HUES64 (cell line): ENCODE measurements around the gene TF.

Source experiments
- H3K27ac ChIP-seq: 2 replicates; pipeline ENCODE4 v1.7.0; 2013; ENCODE audit warnings: low read depth, low read length, inconsistent platforms
- H3K27me3 ChIP-seq: 2 replicates; pipeline ENCODE4 v1.6.1; 2013; ENCODE audit warnings: mild to moderate bottlenecking, low read length; ENCODE audit not compliant: insufficient read depth
- H3K36me3 ChIP-seq: 2 replicates; pipeline ENCODE4 v1.6.1; 2013; ENCODE audit warnings: mild to moderate bottlenecking, low read length; ENCODE audit not compliant: insufficient read depth
- H3K4me1 ChIP-seq: 2 replicates; pipeline ENCODE4 v1.6.1; 2013; ENCODE audit warnings: mild to moderate bottlenecking, low read length, moderate library complexity; ENCODE audit not compliant: insufficient read depth
- H3K4me3 ChIP-seq: 2 replicates; pipeline ENCODE4 v1.5.1; 2013; ENCODE audit warnings: mild to moderate bottlenecking, low read length, moderate library complexity
- H3K9ac ChIP-seq: 2 replicates; pipeline ENCODE4 v1.6.1; 2013; ENCODE audit warnings: mild to moderate bottlenecking, low read depth, low read length
- H3K9me3 ChIP-seq: 2 replicates; pipeline ENCODE4 v1.6.1; 2013; ENCODE audit warnings: low read depth, low read length; ENCODE audit not compliant: insufficient read depth
- WGBS: fragments of 150-250, 120-280 bp; methylation state at CpG from one replicate; pipeline ENCODE4 v1.1.7; 2013; ENCODE audit warnings: missing lambda C conversion rate; 5-methylcytosine and 5-hydroxymethylcytosine counted together

TF gene

DNA sequence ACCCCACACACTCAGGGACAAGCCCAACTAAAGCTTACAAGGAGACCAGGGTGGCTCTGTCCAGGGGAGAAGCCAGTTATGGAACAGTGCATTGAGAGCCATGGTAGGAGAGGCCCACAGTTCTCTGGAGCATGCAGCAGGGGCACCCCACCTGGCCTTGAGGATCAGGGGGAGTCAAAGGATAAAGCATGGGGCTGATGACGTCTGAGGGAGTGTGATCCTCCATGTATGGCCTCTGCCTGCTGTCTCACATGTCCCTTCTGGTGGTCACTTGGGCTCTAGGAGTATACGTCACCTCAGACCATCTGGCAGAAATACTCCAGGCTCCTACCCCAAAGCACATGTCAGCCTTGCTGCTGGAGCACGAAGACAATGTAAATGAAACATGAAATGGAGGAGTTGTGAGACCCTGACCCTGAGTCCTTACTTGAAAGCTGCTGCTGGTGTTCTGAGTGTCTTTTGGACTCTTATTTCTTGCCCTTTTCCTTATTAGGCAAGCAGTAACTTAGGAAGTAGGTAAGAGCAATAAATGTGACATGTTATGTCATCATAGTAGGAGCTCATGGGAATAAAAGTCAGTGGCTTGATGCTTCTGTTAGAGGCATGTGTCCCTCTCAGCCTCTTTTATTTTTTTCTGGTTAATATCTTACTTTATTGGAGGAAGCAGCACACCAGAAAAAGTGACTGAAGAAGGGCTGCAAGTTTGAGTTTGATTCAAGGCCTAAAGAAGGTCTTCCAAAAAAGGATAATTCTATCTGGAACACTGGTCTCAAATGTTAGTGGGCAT lies 74.9 kb downstream of the TF start:
- 96% methylated on average over 3 of the region's 3 CpGs for WGBS

DNA sequence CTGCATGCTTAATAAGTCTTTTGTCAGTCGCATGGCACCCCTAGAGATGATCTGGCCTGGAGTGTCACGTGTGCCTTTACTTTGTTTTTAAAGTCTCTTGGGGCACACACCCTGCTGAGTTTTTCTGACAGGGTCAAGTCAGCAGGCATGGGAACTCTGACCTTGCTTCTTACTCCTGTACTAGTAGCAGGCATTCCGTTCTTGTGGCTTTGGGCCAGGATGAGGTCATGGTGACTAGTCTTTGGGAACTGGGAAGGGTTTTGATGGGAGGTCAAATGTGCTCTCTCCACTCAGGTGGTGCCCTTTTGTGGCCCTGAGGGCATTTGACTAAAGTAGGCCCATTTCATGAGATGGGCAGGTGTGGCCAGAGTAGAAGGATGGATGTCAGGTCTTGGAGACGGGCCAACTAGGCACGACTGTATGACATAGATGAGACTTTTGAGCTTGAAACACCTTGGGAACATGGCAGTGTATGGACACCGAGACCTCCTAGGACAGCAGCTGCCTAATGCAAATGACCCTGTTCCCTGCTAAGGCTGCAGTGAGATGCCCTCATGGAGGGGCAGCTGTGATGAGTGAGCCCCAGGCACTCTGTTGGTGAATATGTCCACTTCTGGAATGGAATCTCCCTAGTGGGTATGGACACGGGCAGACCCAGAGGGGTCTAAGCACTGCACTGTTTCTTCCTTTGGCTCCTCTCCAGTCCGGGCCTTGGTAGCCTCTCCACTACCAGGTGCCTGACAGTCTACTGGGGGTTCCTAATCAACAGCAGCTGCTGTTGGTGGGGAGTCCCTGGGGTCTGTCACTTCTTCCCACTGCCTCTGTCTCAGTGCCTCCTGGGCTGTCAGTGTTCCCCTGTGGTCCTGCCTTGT lies 75.8 kb downstream of the TF start:
- Histone ChIP-seq H3K9ac (no peak overlapping the region), H3K27ac (peak overlapping the region; percentile 30; the same call in 1 of the 2 replicates), H3K9me3 (no peaks in the 10 kb centered on the region), H3K27me3 (no peaks in the 10 kb centered on the region), H3K36me3 (peaks cover 68% of the 10 kb centered on the region), H3K4me3 (no peak overlapping the region), H3K4me1 (peaks cover 6% of the 10 kb centered on the region)
- 75% methylated on average over 8 of the region's 8 CpGs for WGBS

More for the DNA sequence above, 74.9 kb downstream of the TF start:
- Histone ChIP-seq H3K4me3 (no peak overlapping the region), H3K9me3 (no peaks in the 10 kb centered on the region), H3K36me3 (peaks cover 77% of the 10 kb centered on the region), H3K27me3 (no peaks in the 10 kb centered on the region), H3K27ac (peak overlapping the region; percentile 30; the same call in 1 of the 2 replicates), H3K9ac (no peak overlapping the region), H3K4me1 (peaks cover 6% of the 10 kb centered on the region)

DNA sequence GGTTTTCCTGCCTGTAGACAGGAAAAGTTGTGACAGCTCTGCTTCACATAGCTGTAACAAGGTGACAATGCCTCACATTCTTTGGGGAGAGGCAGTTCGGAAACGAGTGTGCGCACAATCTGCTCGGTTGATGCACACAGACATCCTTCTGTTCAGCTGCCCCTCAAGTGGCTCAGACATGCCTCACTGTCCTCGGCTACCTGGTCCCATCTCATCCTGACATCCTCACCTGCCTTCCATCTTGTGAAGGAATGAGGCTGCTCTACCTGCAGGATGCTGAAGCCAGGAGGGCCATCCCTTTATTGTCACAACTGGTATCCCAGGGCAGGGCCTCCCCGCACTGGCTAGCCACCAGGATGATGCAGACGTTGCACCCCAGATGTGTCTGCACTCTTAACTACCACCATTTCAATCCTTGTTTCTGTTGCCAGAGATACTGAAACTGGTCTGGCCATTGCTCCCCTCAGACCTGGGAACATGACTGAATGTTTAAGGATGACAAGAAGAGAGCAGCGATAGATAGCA lies 78.8 kb downstream of the TF start:
- H3K36me3 ChIP-seq, result peaks cover 39% of the 10 kb centered on the region
- WGBS, result 95% methylated on average over 8 of the region's 8 CpGs

DNA sequence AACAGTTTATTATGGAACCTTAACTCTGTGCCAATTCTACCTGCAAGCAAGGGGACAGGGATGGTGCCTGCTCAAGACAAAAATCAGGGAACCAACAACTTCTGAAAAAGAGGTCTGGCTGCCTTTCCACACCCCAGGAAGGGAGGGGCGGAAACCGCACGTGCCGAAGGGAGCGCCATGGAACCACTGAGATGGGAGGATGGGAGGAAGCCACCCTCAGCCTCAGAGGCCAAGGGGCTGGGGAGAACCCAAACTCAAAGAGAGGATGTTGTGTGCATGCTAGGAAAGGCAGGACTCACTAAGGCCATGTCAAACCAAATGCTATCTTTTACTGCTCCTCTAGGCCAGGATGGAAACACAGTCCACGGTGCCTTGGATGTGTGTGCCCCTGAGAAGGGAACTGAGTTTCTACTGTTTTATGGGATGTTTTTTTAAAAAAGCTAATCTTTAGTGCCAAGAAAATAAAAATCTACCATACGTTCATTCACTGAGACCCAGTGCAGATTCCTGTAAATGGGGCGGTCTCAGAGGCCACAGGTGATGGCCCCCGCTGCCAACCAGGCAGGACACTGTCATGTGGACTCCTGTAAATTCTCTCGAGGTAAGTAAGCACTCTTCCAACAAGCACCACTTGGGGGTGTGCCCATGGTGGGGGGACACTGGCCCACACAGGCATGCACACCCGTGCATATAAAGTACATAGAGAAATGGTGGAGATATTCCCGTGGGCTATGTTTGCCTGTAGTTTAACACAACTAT lies 80.0 kb downstream of the TF start:
- WGBS, result 95% methylated on average over 11 of the region's 12 CpGs
- Histone ChIP-seq H3K9me3 (no peaks in the 10 kb centered on the region), H3K27ac (no peak overlapping the region), H3K36me3 (peaks cover 28% of the 10 kb centered on the region), H3K4me1 (peaks cover 5% of the 10 kb centered on the region), H3K9ac (no peak overlapping the region), H3K4me3 (no peak overlapping the region), H3K27me3 (no peaks in the 10 kb centered on the region)

More for the DNA sequence above, 78.8 kb downstream of the TF start:
- Histone ChIP-seq H3K27me3 (no peaks in the 10 kb centered on the region), H3K4me1 (peaks cover 6% of the 10 kb centered on the region), H3K4me3 (no peak overlapping the region), H3K27ac (no peak overlapping the region), H3K9ac (no peak overlapping the region), H3K9me3 (no peaks in the 10 kb centered on the region)

DNA sequence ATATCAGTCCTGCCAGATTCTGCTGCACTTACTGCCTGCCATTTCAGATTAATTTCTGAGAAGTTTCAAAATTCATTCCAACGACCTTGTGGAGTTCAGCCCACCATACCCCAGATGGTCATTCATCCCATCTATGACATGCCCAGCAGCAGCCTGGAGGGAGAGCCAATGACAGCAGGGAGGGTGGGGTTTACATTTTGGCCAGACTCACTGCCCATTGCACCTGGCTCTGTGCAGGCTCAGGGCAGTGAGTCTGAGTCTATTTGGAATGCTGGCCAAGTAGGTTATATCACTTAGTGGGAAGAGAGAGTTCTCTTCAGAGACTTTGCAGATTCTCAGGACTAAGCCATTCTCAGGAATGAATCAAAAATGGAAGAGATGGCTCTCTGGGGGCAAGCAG lies 80.9 kb downstream of the TF start:
- no peaks in the 10 kb centered on the region for H3K27me3 ChIP-seq
- WGBS, result 88% methylated on average over 1 of the region's 1 CpG
- peaks cover 18% of the 10 kb centered on the region for H3K36me3 ChIP-seq
- no peaks in the 10 kb centered on the region; the same call in 1 of the 2 replicates for H3K4me1 ChIP-seq
- H3K9me3 ChIP-seq, result no peaks in the 10 kb centered on the region
- H3K27ac ChIP-seq, result no peak overlapping the region
- no peak overlapping the region for H3K4me3 ChIP-seq
- no peak overlapping the region for H3K9ac ChIP-seq

DNA sequence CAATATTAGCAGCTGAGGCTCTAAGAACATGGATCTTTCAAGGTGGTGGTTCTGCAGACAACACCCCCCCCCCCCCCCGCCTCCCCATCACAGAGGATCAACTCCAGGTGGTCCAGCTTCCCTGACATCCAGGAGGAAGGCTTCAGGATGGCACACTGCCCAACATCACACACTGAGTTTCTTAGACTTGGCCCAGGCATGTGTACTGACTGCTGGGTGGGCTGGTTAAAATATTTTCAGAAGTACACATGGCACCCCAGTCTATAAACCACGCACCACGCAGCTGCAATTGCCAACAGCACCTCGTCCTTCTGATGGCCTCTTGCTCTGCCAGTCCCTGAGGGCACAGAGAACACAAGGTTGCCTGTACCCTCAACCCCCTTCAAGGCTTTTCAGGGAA lies 81.5 kb downstream of the TF start:
- Histone ChIP-seq H3K36me3 (peaks cover 13% of the 10 kb centered on the region), H3K4me1 (no peaks in the 10 kb centered on the region; the same call in 1 of the 2 replicates), H3K9me3 (no peaks in the 10 kb centered on the region), H3K4me3 (no peak overlapping the region), H3K27me3 (no peaks in the 10 kb centered on the region), H3K9ac (no peak overlapping the region), H3K27ac (no peak overlapping the region)
- WGBS, result 97% methylated on average over 3 of the region's 4 CpGs

DNA sequence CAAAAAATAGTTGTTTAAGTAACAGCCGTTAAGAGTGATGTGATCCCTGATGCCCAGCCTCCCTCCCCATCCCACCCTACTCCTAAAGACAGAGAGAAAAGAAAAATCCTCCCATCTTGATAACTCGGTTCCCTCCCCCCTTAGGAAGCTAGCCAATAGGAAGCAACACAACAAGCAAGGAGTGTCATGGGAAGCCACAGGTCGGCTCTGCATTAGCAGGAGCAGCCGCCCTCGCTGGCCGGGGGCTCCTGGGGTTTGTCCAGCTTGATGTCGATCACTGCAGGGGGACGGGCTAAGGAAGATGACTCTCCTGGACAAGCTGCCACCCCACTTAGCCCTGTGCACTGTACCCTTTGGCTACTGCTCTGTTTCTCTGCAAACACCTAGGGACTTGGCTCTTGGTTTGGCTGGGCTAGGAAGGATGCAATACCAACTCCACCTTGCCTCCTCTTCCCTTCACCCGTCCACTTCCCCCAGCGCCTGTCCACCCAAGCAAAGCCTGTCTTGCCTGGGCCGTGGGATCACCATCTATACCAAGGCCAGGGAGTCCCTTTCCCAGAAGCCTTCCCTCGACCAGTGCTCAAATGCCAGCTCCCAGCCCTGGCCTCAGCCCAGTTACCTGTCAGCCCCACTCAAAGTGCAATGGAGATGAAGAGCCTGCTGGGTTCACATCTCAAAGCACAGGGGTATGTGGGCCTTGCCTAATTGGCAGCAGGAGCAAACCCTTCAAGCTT lies 82.5 kb downstream of the TF start:
- Histone ChIP-seq H3K4me1 (no peaks in the 10 kb centered on the region), H3K27ac (no peak overlapping the region), H3K36me3 (peaks cover 8% of the 10 kb centered on the region; the same call in 1 of the 2 replicates), H3K27me3 (no peaks in the 10 kb centered on the region), H3K4me3 (no peak overlapping the region), H3K9ac (no peak overlapping the region), H3K9me3 (no peaks in the 10 kb centered on the region)
- WGBS, result 85% methylated on average over 12 of the region's 12 CpGs

DNA sequence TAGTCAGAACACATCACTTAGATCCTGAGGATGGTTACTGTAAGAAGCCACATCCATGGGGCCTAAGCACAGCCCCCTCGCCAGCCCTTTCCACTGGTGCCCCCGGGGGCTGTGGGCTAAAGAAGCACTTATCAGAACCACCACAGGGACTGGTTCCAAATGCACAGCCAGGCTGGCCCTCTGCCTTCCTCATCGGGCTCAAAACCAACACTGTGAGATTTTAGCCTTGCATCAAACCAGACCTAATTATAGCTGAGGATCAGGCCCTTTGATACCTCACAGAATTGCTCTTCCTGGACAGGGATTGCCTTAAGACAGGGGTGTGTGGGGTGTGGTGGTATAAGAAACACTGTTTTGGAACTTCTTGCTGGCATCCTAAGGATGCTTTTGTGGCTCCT lies 83.1 kb downstream of the TF start:
- WGBS, result 93% methylated on average over 3 of the region's 3 CpGs
- Histone ChIP-seq H3K4me1 (no peaks in the 10 kb centered on the region), H3K27me3 (no peaks in the 10 kb centered on the region), H3K27ac (no peak overlapping the region), H3K9ac (no peak overlapping the region), H3K4me3 (no peak overlapping the region), H3K36me3 (peaks cover 2% of the 10 kb centered on the region; the same call in 1 of the 2 replicates), H3K9me3 (no peaks in the 10 kb centered on the region)

DNA sequence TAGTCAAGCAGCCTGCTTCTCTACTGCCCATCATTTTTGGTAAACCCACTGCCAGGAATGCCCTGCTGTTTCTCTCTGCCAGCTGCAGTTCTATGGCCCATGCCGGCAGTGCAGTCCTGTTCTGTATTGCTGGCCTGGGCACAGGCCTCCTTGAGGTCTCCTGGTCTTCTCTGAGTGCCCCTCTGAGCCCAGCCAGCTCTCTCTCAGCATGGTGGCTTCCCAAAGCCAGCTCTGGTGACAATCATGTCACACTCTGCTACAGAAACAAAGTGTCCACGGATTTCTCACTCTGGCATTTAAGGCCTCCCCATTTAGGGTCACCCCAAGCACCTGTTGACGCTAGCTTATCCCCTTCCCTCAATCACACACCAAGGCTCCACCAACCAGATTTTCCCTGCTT lies 83.9 kb downstream of the TF start:
- H3K27me3 ChIP-seq, result no peaks in the 10 kb centered on the region
- WGBS, result 88% methylated on average over 3 of the region's 3 CpGs
- H3K36me3 ChIP-seq, result no peaks in the 10 kb centered on the region
- H3K4me3 ChIP-seq, result no peak overlapping the region
- H3K27ac ChIP-seq, result no peak overlapping the region
- no peaks in the 10 kb centered on the region for H3K9me3 ChIP-seq
- no peaks in the 10 kb centered on the region for H3K4me1 ChIP-seq
- no peak overlapping the region for H3K9ac ChIP-seq
